Panc1 (cell line): ENCODE data around the gene NR1I3.

Source experiments
- CTCF ChIP-seq: fragments of 450-650 bp; IDR thresholded peaks from 2 replicates; pipeline ENCODE4 v1.5.1; 2017; ENCODE audit warnings: mild to moderate bottlenecking
- POLR2AphosphoS5 ChIP-seq: IDR thresholded peaks from 2 replicates; pipeline ENCODE4 v1.6.1; 2012; ENCODE audit warnings: mild to moderate bottlenecking, low read depth, low read length, moderate library complexity
- REST ChIP-seq, 2 experiments: IDR thresholded peaks; 2 replicates each; pipeline ENCODE4 v1.6.1; 2011 to 2012; ENCODE audit warnings: low read depth in 2 of 2, control low read depth in 1 of 2, low read length in 1 of 2, mild to moderate bottlenecking in 1 of 2, moderate library complexity in 1 of 2; ENCODE audit not compliant: insufficient read depth in 1 of 2

DNA sequence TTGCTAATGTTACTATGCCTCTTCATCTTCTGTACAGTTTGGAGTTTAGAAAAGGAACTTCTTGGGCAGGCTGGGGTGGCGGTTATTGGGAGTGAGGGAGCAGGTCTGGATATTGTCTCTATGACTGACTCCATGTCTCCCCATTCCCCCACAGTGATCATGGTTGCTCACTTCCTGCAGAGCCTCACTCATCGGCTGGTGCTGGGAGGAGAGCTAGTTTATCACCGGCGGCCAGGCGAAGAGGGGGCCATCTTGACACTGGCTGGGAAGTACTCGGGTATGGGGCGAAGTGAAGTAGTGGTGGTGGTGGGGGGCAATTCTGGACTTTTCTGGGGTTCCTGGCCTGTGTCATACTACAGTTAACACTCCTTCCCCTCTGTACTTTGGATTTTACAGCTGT is 10.0 kb downstream of the NR1I3 start:
- TF ChIP-seq REST (IDR thresholded peaks at IDR 0.05; ENCODE audit: insufficient read depth in 1 of 2, low read depth in 2 of 2, low read length in 1 of 2) (no peak), CTCF (no peak), POLR2AphosphoS5 (no peak)
